Esophagus muscularis mucosa (tissue), 4 donors: Measurements from ENCODE around the gene PRR7.

Source experiments
- CTCF ChIP-seq, 3 experiments: fragments of 200-600 bp in 2 of 3; fragments of 450-650 bp in 1 of 3; sonication (generic) in 2 of 3; IDR thresholded peaks; one replicate each; pipeline ENCODE4 v1.5.1; 2017 to 2019; ENCODE audit warnings: antibody characterized with exemption in 3 of 3, mild to moderate bottlenecking in 2 of 3, moderate library complexity in 1 of 3
- EP300 ChIP-seq: sonication (generic); formaldehyde crosslinking; IDR thresholded peaks from one replicate; pipeline ENCODE4 v1.6.1; 2017; ENCODE audit warnings: antibody characterized with exemption
- POLR2A ChIP-seq: fragments of 450-650 bp; IDR thresholded peaks from one replicate; pipeline ENCODE4 v1.6.1; 2017; ENCODE audit warnings: antibody characterized with exemption, moderate library complexity, mild to moderate bottlenecking, low read depth
- POLR2AphosphoS5 ChIP-seq, 2 donors: sonication (generic); formaldehyde crosslinking; IDR thresholded peaks; one replicate each; pipeline ENCODE4 v1.6.1; 2017; ENCODE audit warnings: antibody characterized with exemption in 2 of 2

DNA sequence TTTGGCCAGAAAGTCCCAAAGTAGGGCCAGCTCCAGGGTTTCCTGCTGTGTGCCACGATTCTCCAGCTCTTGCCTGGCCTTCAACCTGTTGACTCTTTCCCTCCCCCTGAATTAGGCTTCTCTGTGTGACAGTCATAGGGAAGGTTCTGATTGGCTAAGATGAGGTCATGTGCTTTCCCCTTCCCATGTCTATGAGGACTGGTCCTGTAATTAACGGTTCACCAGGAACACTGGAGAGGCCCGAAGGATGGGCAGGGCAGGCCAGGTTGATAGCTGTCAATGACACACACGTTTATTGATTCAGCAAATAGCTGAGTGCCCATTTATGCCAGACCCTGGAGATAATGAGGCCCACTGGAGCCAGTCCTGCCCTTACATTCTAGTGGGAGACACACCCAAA lies 9.0 kb upstream of the PRR7 start:
- no peak for TF ChIP-seq POLR2A
- no peak for TF ChIP-seq CTCF (IDR thresholded peaks at IDR 0.05)
- no peak for TF ChIP-seq POLR2AphosphoS5 (IDR thresholded peaks at IDR 0.05)
- TF ChIP-seq EP300, result no peak
